Measurements from ENCODE around the gene FBXO44. TPM values are rescaled to one million over a fixed set of nuclear protein-coding genes. Genes with fewer than 3 reads are reported as not detected.

FBXO44 gene
- total RNA-seq, 1 donor from 2014 or later, result 18.4 TPM

DNA sequence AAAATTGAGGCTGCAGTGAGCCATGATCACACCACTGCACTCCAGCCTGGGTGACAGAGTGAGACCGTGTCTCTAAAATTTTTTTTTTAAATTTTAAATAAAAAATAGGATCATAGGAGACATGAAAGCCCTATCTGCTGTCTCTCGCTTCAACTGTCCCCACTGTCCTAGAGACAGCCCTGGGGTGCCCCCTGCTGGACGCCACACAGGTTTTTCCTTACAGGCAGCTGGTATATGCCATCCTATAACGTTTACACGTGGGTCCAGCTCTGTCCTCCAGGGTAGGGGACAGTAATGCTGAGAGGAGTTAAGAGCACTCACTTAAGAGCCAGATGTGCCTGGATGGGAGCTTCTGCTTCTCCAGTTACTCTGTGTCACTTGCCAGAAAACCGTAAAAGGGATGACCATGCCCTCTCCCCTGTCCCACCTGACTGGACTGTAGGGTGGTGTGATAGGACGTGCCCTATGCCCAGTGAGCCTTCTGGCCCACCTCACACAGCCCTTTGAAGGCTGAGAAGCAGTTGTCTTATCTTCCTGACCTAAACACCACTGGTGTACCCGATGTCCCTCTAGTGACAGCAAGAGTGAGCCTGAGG is 8.9 kb upstream of the FBXO44 start:
- no peak overlapping the region for H3K4me3 ChIP-seq
- H3K36me3 ChIP-seq, result no peaks in the 10 kb centered on the region
- no peak overlapping the region for H3K27ac ChIP-seq
- intact Hi-C loops (cut with DNase I), result loop anchor here (10.0 kb wide), 1 partner anchor 401 kb away; no protein-coding TSS in a partner anchor
- ATAC-seq (peak in 1 of 2 donors; percentile 42), DNase-seq (peak; percentile 85)
- H3K9me3 ChIP-seq, result no peaks in the 10 kb centered on the region
- peaks cover 25% of the 10 kb centered on the region for H3K27me3 ChIP-seq (ENCODE audit: low read depth)
- TF ChIP-seq, protein P1, sequence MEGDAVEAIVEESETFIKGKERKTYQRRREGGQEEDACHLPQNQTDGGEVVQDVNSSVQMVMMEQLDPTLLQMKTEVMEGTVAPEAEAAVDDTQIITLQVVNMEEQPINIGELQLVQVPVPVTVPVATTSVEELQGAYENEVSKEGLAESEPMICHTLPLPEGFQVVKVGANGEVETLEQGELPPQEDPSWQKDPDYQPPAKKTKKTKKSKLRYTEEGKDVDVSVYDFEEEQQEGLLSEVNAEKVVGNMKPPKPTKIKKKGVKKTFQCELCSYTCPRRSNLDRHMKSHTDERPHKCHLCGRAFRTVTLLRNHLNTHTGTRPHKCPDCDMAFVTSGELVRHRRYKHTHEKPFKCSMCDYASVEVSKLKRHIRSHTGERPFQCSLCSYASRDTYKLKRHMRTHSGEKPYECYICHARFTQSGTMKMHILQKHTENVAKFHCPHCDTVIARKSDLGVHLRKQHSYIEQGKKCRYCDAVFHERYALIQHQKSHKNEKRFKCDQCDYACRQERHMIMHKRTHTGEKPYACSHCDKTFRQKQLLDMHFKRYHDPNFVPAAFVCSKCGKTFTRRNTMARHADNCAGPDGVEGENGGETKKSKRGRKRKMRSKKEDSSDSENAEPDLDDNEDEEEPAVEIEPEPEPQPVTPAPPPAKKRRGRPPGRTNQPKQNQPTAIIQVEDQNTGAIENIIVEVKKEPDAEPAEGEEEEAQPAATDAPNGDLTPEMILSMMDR (IDR thresholded peaks at IDR 0.05), result peak; percentile 81
- H3K4me1 ChIP-seq, result peaks cover 26% of the 10 kb centered on the region

DNA sequence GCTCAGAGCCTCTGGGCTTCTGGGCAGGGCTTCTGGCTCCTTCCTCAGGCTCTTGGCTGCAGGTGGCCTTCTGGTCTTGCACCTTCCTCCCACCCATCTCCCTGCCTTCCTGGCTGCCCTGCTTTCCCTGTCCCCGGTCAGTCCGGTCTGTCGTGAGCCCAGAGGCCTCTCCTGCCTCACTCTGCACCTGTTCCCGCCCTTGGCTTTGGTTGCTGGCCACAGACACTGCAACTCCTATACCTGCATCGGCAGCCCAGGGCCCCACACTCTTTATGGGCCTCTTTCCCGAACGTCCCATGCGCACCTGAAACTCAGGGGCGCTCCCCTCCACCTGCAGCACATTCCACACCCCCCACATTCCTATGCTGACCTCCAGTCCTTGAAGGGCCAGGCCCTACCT is 8.4 kb upstream of the FBXO44 start:
- peaks cover 20% of the 10 kb centered on the region for H3K27me3 ChIP-seq (ENCODE audit: low read depth)
- no peak overlapping the region for H3K27ac ChIP-seq
- no peaks in the 10 kb centered on the region for H3K9me3 ChIP-seq
- TF ChIP-seq, protein P1 (IDR thresholded peaks at IDR 0.05), result no peak
- no peaks in the 10 kb centered on the region for H3K36me3 ChIP-seq
- peaks cover 30% of the 10 kb centered on the region for H3K4me1 ChIP-seq
- ATAC-seq, result no peak
- DNase-seq, result no peak
- intact Hi-C loops (cut with DNase I), result loop anchor here (10.0 kb wide), 1 partner anchor 402 kb away; no protein-coding TSS in a partner anchor
- no peak overlapping the region for H3K4me3 ChIP-seq

DNA sequence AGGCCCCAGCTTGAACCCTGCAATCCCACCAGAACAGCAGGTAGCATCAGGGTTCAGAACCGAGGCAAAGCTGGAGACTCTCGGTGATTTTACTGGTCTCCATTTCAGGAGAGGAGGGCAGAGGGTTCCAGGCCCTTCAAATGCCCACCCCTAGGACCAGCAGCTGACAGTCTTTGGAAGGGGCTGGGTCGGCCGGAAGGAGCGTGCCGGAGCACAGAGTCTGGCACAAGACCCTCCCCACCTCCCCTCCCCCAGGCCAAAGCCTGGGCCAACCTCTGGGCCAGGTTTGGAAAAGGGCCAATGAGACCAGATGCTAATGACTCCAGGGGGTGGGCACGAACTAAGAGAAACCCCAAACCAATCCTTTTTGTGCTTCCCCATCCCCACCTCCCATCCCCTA is 7.3 kb upstream of the FBXO44 start:
- no peaks in the 10 kb centered on the region for H3K9me3 ChIP-seq
- ATAC-seq, result no peak
- DNase-seq, result no peak
- intact Hi-C loops (cut with DNase I), result loop anchor here (10.0 kb wide), 1 partner anchor 403 kb away; no protein-coding TSS in a partner anchor
- no peak overlapping the region for H3K4me3 ChIP-seq
- no peaks in the 10 kb centered on the region for H3K36me3 ChIP-seq
- H3K27ac ChIP-seq, result no peak overlapping the region
- TF ChIP-seq, protein P1 (IDR thresholded peaks at IDR 0.05), result no peak
- H3K27me3 ChIP-seq (ENCODE audit: low read depth), result peaks cover 16% of the 10 kb centered on the region
- peaks cover 30% of the 10 kb centered on the region for H3K4me1 ChIP-seq

DNA sequence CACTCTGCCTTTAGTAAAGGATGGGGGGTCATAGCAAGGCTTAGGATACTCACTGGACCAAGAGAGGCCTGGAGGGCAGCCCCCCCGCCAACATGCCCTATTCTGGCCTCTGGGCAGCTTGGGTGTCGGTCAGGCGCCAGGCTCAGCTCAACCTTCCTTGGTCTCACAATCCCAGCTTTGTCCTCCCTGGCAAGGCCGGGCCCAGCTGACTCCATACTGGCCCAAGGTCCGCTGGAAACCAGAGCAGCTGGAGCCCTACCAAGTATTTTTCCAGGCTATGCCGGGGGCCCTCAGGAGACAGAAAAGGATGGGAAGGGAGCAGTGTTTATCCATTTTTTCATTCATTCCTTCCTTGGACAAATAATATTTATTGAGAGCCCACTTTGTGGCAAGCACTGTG is 6.6 kb upstream of the FBXO44 start:
- Histone ChIP-seq H3K27me3 (ENCODE audit: low read depth) (peaks cover 14% of the 10 kb centered on the region), H3K36me3 (no peaks in the 10 kb centered on the region), H3K27ac (no peak overlapping the region), H3K4me3 (no peak overlapping the region), H3K9me3 (no peaks in the 10 kb centered on the region), H3K4me1 (peaks cover 30% of the 10 kb centered on the region)
- TF ChIP-seq, protein P1 (IDR thresholded peaks at IDR 0.05), result no peak
- ATAC-seq (no peak), DNase-seq (no peak)
- intact Hi-C loops (cut with DNase I), result loop anchor here (10.0 kb wide), 1 partner anchor 403 kb away; no protein-coding TSS in a partner anchor

DNA sequence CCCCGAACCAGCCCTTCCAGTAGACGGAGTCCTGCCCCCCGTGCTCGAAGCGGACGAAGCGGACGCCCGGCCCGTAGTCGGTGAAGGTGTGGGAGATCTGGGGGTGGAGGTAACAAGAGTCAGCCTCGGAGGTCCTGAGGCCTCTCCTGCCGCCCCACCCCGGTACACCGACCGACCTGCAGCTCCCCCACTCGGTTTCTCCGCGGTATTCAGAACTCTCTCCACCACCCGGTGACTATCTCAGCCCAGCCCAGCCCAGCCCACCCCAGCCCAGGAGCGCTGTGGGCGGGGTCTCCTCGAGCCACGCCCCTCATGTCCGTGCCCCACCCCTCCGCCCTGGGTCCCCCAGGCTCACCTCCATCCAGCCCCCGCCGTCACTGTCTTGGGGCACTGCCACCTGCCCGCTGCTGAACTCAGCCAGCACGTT is 5.9 kb upstream of the FBXO44 start:
- Histone ChIP-seq H3K4me3 (peak overlapping the region; percentile 11), H3K27ac (no peak overlapping the region), H3K4me1 (peaks cover 30% of the 10 kb centered on the region), H3K27me3 (ENCODE audit: low read depth) (peaks cover 14% of the 10 kb centered on the region), H3K36me3 (no peaks in the 10 kb centered on the region), H3K9me3 (no peaks in the 10 kb centered on the region)
- intact Hi-C loops (cut with DNase I), result loop anchor here (10.0 kb wide), 1 partner anchor 404 kb away; no protein-coding TSS in a partner anchor
- DNase-seq (peak; percentile 66), ATAC-seq (peak; percentile 61 to 66)
- TF ChIP-seq, protein P1 (IDR thresholded peaks at IDR 0.05), result no peak
